Stimulated activated CD4-positive, alpha-beta T cell treated with anti-CD3 and anti-CD28 coated beads, Interleukin-1b, Interleukin-23, amount 100 ng/mL, for 24 hours (primary cell): Measurements from ENCODE around the gene SORCS2.

Source experiments
- DNase-seq, 4 experiments: peaks; one replicate each; pipeline ENCODE4 v3.0.0-alpha.2; 2020; ENCODE audit warnings: low read depth in 4 of 4, low spot score in 1 of 4

Gene SORCS2

DNA sequence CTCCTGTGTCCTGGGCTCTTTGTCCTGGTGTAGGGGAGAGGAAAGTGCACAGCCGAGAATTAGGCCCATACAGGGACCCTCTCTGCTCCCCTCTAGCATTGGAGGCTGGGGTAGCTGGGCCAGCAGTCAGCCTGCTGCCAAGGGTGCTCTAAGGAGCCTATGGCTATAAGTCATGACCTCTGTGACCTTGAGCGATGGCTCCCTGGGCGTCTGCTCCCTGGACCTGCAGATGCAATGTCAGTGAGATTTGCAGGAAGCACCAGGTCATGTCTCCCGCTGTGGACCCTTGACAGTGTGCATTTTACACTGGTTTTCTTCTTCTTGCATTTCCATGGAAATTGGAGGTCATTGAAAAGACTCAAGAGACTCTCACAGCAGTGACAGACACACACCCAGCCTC, 476.5 kb downstream of the SORCS2 start:
- no peak for DNase-seq

DNA sequence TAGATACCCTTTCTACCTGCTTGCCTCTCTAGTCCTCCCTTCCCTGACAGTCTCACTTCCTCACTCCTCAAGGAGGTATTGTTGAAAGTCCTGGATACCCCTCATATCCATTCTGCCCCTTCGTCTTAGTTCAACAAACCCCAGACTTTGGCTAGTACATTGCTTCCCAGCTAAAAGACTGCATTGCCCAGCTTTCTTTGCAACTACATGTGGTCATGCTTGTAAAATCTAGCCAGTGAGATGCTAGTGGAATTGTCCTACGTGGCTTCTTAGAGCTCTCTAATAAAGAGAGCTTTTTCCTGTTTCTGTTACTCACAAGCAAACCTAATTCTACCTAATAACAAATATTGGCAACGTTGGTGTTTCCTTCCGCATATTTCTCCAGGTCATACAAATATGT, 480.3 kb downstream of the SORCS2 start:
- no peak for DNase-seq

DNA sequence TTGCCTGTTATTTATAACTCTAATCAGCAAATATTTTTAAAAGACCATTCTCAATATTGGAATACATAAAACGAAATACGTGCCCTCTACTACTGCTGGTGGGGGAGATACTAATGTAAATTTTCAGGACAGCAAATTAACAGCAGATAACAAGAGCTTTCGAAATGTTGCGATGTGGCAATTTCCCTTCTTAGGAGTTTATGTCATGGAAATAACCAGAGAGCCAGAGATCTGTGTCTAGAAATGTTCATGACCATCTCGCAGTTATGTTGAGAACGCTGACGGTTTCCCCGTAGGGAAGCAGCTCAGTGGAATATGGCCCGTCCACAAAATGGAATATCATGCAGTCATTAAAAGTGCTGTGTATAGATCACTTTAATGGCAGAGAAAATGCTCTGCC, 480.8 kb downstream of the SORCS2 start:
- no peak for DNase-seq

DNA sequence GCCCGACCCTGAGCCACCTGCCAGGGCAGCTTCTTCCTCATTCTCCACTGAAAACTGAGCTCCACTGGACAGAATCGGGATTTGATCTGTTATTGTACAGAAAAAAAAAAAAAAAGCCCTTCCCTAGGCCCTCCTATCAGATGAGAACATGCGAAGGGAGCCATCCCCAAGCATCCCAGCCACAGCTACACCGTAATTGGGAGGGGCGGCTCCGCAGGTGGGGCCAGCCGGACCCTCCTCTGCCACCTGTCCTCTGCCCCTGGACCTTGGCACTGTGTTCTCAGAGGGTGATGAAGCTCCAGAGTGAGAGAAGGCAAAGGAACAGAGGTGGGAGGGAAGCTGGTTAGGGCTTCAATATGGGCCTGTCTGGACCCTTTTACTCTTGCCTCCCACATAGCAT, 482.4 kb downstream of the SORCS2 start:
- DNase-seq = no peak

DNA sequence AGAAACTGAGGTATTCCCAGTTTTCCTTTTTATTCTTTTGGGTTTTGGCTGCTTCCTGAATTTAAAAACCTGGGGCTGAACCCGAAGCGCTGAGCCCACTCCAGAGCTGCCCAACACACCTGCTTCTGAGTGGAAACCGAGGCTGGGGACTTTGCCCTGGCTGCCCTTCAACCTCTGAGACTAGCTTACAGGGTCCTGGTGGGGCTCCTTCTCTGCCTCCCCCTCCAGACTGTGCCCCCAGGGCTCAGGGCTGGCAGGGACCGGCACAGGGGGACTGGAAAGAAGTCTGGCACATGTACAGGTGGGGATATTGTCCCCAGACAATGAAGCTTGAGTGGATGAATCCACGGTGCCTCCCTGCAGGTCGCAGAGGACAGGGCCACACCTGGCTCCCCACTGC, 482.8 kb downstream of the SORCS2 start:
- DNase-seq = no peak

DNA sequence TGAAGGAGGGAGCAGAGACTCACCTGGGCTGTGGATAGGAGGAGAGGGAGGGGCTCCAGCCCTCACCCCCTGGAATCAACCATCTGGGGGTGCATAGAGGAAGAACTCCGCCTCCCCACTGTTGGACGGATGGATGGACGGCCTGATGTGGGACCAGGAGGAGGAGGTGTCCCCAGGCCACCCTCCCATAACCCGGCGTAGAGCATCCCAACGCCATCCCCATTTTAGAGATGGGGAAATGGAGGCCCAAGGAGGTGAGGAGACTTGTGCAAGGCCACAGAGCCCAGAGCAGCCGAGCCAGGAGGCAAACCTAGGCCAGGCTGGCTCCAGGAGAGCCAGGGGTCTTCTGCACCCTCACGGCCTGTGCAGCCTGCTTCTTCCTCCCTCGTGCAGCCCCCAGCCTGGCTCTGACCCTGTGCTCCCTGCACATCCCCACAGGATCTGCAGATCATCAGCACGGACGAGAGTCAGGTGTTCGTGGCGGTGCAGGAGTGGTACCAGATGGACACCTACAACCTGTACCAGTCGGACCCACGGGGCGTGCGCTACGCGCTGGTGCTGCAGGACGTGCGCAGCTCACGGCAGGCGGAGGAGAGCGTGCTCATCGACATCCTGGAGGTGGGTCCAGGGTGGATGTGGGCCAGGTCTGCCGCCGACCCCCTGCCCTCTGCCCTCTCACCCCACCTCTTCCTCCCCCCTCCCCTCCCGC, 483.4 kb downstream of the SORCS2 start:
- DNase-seq = no peak

DNA sequence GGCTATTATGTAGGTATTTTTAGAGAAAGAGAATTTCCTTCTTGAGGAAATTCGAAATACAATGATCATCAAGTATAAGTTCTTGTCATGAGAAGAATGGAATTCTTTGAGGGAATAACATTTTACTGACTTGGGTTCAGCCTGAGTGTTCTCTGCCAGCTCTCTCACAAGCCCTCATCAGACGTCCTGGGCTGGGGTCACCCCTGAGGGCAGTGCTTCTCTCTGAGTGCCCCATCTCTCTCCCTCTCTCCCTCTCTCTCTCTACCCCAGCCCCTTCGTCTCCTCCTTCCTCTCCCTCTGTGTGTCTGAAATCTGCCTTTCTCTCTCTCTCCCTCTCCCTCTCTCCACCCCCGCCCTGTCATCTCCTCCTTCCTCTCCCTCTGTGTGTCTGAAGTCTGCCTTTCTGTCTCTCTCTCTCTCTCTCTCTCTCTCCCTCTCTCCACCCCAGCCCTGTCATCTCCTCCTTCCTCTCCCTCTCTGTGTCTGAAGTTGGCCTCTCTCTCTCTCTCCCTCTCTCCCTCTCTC, 484.1 kb downstream of the SORCS2 start:
- no peak for DNase-seq

DNA sequence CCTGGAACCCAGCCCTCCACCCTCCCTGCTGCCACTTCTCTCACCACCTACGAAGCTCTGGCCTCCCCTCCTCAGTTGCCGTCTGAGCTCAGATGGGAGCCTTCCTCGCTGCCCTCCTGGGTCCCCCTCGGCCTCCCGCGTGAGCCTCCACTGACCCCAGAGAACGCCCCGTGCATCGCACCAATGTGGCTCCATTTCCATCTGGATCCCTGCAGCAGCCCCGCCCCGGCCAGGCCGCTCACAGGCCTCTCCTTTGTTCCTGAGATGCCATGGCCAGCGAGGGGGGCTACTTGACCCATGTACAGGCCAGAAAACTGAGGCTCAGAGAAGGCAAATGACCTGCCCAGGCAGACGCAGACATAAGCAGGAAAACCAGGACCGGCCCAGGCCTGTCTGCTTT, 484.7 kb downstream of the SORCS2 start:
- DNase-seq = no peak

DNA sequence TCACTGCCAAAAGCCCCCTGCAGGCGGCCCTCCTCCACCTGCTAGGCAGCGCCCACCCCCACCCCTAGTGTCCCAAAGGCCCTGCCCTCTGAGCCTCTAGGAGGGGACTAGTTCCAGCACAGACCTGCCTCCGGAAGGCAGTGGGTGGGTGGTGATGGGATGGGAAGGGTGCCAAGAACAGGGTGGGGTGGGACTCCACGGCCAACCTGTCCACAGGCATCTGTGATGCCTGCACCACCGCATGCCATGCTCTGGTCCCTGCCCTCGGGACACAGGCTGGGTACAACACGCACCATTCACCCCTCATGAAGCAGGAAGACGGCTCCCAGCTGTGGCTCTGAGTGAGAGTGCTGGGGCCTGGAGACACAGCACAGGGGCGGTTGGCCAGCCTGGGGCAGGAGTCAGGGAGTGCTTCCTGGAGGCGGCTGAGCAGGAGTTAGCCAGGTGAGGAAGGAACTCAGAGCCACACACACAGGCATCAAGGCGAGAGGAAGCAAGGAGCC, 485.5 kb downstream of the SORCS2 start:
- no peak for DNase-seq

DNA sequence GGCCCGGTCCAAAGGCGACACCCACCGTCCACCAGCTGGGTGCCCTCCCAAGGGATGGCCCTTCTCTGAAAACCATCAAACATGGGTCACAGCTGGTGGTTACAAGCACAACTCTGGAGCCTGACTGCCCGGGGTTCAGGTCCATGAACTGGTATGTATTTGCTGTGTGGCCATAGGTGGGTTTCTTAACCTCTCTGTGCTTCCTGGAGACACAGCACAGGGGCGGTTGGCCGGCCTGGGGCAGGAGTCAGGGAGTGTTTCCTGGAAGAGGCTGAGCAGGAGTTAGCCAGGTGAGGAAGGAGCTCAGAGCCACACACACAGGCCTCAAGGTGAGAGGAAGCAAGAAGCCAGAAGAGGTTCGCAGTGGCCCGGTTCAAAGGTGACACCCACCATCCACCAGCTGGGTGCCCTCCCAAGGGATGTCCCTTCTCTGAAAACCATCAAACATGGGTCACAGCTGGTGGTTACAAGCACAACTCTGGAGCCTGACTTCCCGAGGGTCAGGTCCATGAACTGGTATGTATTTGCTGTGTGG, 486.0 kb downstream of the SORCS2 start:
- no peak for DNase-seq

DNA sequence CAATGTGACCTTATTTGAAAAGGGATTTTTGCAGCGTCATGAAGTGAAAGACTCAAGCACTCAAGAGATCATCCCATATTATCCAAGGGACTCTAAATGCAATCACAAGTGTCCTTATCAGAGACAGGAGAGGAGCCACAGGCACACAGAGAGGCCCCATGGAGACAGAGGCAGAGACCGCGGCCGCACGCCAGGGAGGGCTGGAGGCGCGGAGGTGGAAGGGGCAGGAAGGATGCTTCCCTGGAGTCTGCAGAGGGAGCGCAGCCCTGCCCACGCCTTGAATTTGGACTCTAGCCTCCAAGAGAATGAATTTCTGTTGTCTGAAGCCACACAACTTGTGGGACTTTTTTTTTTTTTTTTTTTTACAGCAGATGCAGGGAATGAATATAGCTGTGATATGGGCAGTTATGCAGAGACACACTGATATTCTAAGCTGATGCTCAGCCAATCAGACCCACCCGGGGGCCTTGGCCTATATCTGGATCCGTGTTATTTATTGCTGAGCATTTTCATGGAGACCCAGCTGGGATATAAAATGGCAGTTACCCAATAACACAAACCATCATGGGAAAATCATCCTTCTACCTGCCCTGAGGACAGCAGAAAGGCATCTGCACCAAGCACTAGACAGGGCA, 487.2 kb downstream of the SORCS2 start:
- DNase-seq = no peak

DNA sequence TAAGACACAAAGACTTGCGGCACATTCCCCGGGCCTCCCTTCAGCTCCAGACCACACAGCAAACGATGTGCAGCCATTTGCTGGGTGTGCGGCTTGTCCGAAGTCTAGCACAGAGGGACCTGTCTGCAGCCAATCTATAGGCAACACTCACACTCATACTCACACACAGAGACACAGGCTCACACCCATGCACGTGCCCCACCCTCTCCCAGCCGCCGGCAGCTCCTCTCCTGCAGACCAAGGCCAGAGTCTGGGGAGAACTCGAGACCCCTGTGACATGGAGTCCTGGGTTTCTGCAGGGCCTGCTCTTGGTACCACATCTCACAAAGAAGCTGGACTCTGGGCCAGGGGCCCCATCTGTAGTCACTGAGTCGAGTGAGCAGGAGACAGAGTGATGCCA, 487.8 kb downstream of the SORCS2 start:
- no peak for DNase-seq

DNA sequence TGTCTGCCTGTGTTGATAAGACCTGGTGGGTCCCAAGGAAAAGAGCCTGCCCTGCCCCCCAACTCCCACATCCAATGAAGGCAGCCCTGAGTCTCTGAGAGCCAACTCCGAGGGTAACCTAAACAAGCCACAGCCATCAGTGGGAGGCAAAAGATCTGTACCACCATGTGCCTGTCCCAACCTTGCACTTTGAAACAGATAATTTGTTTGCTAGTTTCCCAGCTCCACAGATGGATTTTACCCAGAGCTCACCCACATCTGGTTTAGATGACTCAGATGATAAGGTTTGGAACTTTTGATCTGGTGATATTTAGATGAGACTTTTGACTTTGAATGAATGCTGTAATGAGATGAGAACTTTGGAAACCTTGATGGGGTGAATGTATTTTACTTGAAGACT, 488.4 kb downstream of the SORCS2 start:
- DNase-seq = no peak

DNA sequence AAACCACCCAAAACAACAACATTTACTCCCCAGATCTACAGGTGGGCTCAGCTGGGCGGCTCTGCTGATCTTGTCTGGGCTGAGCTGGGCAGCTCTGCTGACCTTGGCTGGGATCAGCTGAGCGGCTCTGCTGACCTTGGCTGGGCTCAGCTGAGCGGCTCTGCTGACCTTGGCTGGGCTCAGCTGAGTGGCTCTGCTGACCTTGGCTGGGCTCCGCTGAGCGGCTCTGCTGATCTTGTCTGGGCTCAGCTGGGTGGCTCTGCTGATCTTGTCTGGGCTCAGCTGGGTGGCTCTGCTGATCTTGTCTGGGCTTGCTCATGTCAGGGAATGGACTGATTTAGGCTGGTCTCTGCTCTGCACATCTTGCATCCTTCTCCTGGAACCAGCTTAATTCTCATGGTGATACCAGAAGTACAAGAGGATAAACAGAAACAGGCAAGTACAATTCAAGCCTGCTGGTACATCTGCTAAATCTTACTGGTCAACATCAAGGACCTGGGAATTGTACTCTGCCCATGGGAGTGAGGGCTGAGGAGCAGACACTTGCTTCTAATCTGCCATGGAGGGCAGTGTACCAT, 490.9 kb downstream of the SORCS2 start:
- no peak for DNase-seq

DNA sequence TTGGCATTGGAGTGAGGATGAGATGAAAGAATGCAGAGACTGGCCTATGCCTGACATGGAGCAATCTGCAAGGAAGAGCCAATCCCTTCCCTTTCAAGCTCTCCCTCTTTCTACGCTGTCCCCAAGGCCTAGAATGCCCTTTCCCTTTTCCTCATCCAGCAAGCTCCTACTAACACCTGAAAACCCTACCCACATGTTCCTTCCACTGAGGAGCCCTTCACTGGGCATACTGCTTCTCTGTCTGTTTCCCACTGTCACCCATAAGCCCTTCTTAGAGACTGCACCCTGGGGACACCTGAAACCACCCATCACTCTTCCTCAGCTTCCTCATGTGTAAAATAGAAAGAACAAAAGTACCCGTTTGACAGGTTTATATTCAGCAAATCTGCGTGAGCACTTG, 492.0 kb downstream of the SORCS2 start:
- DNase-seq = no peak

DNA sequence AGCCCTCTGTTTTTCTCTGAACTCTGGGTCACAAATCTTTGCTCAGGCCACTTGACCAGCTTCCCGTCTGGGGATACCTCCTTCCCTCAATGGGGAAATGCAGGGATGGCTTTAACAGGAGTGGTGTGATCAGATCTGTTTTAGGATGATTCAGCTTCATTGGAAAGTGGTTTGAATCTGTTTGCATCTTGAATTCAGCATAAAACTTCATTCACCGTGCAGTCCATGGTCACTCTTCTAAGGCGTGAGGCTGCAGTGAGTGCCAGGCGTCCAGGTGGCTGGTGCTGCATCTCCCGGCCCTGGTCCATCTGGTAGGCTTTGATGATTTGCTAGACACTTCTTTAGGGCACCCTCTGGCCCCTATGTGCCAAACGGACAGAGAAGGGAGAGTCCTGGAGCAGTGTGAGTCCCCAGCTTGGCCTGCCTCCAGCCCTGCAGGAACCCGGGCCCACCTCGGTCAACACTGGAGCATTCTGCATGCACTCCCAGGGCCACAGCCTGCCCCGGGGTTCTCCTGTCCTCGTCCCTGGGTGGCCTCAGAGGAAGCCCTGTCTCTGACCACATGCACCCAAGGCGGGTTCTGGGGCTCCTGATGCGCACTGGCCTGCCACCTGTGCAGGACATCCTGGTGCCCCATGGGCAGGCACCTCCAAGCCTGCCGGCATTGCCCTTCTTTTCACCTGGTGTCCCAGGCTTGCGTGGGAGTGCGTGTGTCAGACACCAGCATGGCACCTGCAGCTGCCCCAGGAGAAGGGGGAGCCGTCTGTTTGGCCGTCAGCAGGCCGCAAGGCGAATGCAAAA, 493.9 kb downstream of the SORCS2 start:
- no peak for DNase-seq

DNA sequence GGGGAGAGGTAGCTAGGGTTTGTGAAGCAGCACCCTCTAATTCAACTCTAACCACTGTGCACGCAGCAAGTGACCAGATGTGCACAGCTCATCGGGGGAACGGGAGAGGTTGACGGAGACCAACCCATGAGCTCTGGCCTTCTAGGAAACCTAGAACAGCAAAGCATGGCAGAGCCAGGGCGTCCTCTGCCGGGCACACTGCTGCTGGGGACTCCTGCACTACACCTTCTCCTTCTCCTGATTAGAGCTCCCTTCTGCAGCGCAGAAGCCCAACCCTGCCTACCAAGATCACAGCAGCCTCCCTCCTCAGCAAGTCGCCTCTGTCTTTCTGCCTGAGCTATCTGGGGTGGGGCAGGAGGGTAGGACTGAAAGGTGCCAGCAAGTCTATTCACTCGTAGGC, 494.7 kb downstream of the SORCS2 start:
- no peak for DNase-seq

DNA sequence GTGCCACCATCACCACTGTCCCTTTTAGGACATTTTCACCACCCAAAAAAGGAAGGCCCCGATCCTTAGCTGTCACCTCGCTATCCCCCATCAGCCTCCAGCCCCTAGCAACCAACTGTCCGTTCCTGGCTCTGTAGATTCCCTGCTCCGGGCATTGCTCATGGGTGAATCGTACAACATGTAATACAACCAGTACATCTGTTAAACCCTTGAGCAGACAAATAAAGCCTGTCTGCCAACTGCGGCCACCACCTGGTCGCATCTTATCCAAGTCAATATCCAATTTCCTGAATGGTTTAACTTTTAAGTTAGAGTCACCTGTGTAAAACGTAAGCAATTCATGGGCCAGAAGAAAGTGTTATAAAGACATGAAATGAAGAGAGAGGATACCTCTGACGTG, 495.5 kb downstream of the SORCS2 start:
- no peak for DNase-seq

DNA sequence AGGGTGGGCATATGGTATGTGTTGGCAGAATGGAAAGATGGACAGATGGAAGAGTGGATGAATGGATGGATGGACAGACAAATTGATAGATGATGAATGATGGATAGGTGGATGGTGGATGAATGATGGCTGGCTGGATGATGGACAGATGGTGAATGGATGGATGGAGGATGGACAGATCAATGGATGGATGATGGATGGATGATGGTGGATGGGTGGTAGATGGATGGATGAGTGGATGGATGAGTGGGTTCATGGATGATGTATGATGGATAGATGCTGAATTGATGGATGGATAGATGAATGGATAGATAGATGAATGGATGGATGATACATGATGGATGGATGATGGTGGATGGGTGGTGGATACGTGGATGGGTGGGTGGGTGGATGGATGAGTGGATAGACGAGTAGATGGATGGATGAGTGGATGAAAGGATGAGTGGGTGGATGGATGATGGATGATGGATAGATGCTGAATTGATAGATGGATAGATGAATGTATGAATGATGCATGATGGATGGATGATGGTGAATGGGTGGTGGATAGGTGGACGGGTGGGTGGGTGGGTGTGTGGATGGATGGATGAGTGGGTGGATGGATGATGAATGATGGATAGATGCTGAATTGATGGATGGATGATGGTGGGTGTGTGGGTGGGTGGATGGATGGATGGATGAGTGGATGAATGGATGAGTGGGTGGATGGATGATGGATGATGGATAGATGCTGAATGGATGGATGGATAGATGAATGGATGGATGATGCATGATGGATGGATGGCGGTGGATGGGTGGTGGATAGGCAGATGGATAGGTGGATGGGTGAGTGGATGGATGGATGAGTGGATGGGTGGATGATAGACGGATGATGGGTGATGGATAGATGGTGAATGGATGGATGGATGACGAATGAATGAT, 497.7 kb downstream of the SORCS2 start:
- no peak for DNase-seq

DNA sequence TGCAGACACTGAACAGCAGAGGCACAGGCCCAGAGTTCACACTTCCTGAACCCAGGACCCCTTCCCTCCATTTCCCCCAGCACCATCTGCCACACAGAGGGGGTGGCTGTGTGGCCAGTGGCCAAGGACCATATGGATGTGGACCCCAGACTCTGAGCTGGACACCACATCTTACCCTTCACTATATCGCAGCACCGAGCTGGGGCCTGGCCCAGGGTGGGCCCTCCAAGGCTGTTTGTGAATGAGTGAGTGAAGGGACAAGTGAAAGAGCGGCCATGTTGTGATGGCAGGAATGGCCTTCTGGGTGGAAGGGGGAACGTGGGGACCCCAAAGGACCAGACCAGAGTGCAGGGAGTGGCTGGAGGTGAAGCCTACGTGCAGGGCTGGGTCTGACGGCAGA, 498.7 kb downstream of the SORCS2 start:
- DNase-seq = no peak
